WI38 (cell line): ENCODE data around the gene TXLNB.

Experiments used
- H3K4me3 ChIP-seq: 2 replicates; pipeline ENCODE4 v1.5.1; 2011; ENCODE audit warnings: low read depth, mild to moderate bottlenecking, control low read depth, low read length
- CTCF ChIP-seq: IDR thresholded peaks from 2 replicates; pipeline ENCODE4 v1.5.1; 2012; ENCODE audit warnings: low read depth, mild to moderate bottlenecking, control low read depth, low read length

Gene TXLNB

GRCh38 chr6:139201378-139201777, 90.4 kb downstream of the TXLNB start:
- no peak for TF ChIP-seq CTCF
- H3K4me3 ChIP-seq = no peak overlapping the region

GRCh38 chr6:139198529-139199288, 93.1 kb downstream of the TXLNB start:
- H3K4me3 ChIP-seq = no peak overlapping the region
- TF ChIP-seq CTCF = no peak

- no peak for TF ChIP-seq CTCF
- H3K4me3 ChIP-seq = no peak overlapping the region
Observed at GRCh38 chr6:139194740-139195139, 97.1 kb downstream of the TXLNB start.
